Kidney (tissue), 14 donors: Measurements from ENCODE around the gene URM1. TPM values are rescaled to one million over a fixed set of nuclear protein-coding genes. Genes with fewer than 3 reads are reported as not detected.

Source experiments
- DNase-seq, 5 donors: peaks; one replicate each; pipeline ENCODE4 v3.0.0-alpha.2; 2013 to 2020
- FAIRE-seq: peaks from 2 replicates; lab custom pipeline; 2012; peaks lifted over from hg19 to GRCh38; lab: Jason Lieb, UNC
- H3K27ac ChIP-seq, 2 donors: one replicate each; pipeline ENCODE4 v1.7.0; 2013; ENCODE audit warnings: low read depth in 2 of 2, low read length in 2 of 2, inconsistent platforms in 1 of 2
- H3K27me3 ChIP-seq: one replicate; pipeline ENCODE4 v1.7.1; 2013; ENCODE audit warnings: low read length, inconsistent platforms; ENCODE audit not compliant: control insufficient read depth, insufficient read depth
- H3K36me3 ChIP-seq, 3 donors: one replicate each; pipeline versions ENCODE4 v1.7.0 to v1.7.1; 2013; ENCODE audit warnings: low read length in 3 of 3, control low read depth in 1 of 3, inconsistent platforms in 1 of 3; ENCODE audit not compliant: insufficient read depth in 3 of 3, control insufficient read depth in 2 of 3
- H3K4me1 ChIP-seq, 3 donors: one replicate each; pipeline versions ENCODE4 v1.7.0 to v1.7.1; 2013; ENCODE audit warnings: low read length in 3 of 3, inconsistent platforms in 1 of 3, low read depth in 1 of 3; ENCODE audit not compliant: control insufficient read depth in 2 of 3, insufficient read depth in 2 of 3
- H3K4me3 ChIP-seq, 3 donors: one replicate each; pipeline versions ENCODE4 v1.7.0 to v1.8.1; 2013; ENCODE audit warnings: low read length in 3 of 3, control low read depth in 1 of 3, inconsistent platforms in 1 of 3
- H3K9ac ChIP-seq, 3 donors: one replicate each; pipeline versions ENCODE4 v1.7.0 to v1.7.1; 2013; ENCODE audit warnings: low read length in 3 of 3, control low read depth in 1 of 3, inconsistent platforms in 1 of 3
- H3K9me3 ChIP-seq, 3 donors: one replicate each; pipeline versions ENCODE4 v1.7.0 to v1.7.1; 2013; ENCODE audit warnings: low read length in 3 of 3, control low read depth in 1 of 3, inconsistent platforms in 1 of 3; ENCODE audit not compliant: control insufficient read depth in 2 of 3, insufficient read depth in 1 of 3
- intact Hi-C: fragments of 100-400 bp; cut with DNase I; formaldehyde crosslinking; loops from one replicate; pipeline ENCODE4 v1.11.1; 2022
- polyA plus RNA-seq: library from polyadenylated mRNA; stranded (reverse); fragments of 350-450 nt; fragmentation: Illumina TruSeq; extraction: RNeasy Lipid Tissue Mini Kit (QIAGEN cat#74804); gene quantifications from one replicate; pipeline ENCODE4 v1.2.3, GENCODE V29; 2014; ENCODE audit warnings: low read depth, low replicate concordance; ENCODE audit not compliant: insufficient read depth
- total RNA-seq: library from RNA; stranded (reverse); fragmentation: NEBNext Ultra II Directional; extraction: Animal tissue kit (Norgen Biotek cat#: 25700); gene quantifications from one replicate; pipeline ENCODE4 v1.2.1, GENCODE V29; 2021
- TF ChIP-seq, protein P1 (sequence below): IDR thresholded peaks from 3 replicates; pipeline ENCODE4 v1.5.1; 2012; ENCODE audit warnings: mild to moderate bottlenecking, moderate library complexity, borderline replicate concordance; ENCODE audit not compliant: insufficient read depth; ENCODE audit errors: extremely low read depth
- donor health status: control.
- donor health status: control.
- donor health status: control.
- donor health status: control.
- donor health status: control.
- donor health status: DM: yes; HTN: yes; CAD: no.
- donor health status: Normal renal cell carcinoma (clear cell type).

Gene URM1
- total and polyA plus RNA-seq, 2 donors from 2014 or later, result 55.2 to 55.9 TPM

- no peak for FAIRE-seq
- Histone ChIP-seq H3K9ac (no peak overlapping the region), H3K36me3 (no peaks in the 10 kb centered on the region), H3K27ac (no peak overlapping the region), H3K4me3 (no peak overlapping the region), H3K4me1 (no peaks in the 10 kb centered on the region), H3K9me3 (no peaks in the 10 kb centered on the region), H3K27me3 (peaks cover 11% of the 10 kb centered on the region)
- TF ChIP-seq, protein P1, sequence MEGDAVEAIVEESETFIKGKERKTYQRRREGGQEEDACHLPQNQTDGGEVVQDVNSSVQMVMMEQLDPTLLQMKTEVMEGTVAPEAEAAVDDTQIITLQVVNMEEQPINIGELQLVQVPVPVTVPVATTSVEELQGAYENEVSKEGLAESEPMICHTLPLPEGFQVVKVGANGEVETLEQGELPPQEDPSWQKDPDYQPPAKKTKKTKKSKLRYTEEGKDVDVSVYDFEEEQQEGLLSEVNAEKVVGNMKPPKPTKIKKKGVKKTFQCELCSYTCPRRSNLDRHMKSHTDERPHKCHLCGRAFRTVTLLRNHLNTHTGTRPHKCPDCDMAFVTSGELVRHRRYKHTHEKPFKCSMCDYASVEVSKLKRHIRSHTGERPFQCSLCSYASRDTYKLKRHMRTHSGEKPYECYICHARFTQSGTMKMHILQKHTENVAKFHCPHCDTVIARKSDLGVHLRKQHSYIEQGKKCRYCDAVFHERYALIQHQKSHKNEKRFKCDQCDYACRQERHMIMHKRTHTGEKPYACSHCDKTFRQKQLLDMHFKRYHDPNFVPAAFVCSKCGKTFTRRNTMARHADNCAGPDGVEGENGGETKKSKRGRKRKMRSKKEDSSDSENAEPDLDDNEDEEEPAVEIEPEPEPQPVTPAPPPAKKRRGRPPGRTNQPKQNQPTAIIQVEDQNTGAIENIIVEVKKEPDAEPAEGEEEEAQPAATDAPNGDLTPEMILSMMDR, result no peak
- DNase-seq, result no peak
- intact Hi-C loops, result no loop called here
Measured at GRCh38 chr9:128399861-128400260, 28.7 kb downstream of the URM1 start.

DNA sequence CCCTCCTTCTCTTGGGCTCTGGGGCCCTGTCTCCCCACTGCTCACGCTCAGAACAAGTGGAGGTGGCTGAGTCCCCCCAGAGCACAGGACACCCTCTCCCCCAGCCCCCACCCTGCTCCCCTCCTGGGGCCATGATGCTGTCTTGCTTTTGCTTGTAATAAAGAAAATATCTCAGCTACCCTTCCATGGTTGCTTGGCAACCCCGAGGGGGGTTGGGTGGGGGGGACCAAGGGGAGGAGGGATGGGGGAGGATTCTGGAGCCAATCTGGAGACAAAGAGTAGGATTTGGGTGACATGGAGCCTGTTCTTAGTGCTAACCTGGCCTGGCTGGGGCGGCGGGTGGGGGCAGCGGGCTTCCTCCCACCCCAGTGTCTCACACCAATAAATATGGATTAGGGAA is 33.4 kb downstream of the URM1 start:
- DNase-seq (no peak), FAIRE-seq (no peak)
- Histone ChIP-seq H3K27me3 (no peaks in the 10 kb centered on the region), H3K4me3 (no peak overlapping the region), H3K27ac (no peak overlapping the region), H3K36me3 (no peaks in the 10 kb centered on the region), H3K4me1 (no peaks in the 10 kb centered on the region), H3K9ac (no peak overlapping the region), H3K9me3 (no peaks in the 10 kb centered on the region)
- TF ChIP-seq, protein P1, result no peak
- intact Hi-C loops, result no loop called here

DNA sequence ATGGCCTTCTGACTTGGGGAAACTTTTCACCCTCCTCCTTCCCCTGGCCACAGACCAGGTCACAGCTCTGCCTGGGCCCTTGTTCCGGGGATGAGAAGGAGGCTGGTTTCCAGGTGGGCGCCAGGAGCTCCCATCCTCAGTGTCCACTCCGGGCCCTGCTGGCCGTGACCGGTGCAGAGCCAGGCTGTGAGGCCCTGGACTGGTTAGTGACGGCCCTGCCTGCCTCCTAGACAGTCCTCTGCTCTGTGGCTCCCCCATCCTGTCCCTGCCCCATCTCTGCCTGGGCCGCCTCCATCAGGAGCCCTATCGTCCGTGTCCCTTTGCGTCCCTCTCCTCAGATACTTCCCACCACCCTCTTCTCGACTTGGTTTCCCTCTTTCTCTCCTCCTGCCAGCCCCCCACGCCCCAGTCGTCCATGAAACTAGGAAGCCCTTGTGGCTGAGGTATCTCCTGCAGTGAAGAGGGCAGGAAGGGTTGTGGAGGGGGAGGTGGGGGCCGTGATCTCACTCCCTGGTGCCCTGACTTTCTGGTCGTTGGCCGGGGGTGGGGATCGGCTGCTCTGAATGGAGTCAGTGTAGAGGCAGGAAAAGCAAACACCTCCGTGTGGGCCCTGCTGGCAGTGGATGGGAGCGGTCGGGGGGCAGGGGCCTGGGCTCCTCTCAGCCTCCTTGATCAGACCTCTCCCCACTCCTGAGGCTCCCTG is 34.1 kb downstream of the URM1 start:
- no peaks in the 10 kb centered on the region for H3K36me3 ChIP-seq
- no peak overlapping the region for H3K27ac ChIP-seq
- no peak overlapping the region for H3K4me3 ChIP-seq
- H3K9ac ChIP-seq, result no peak overlapping the region
- H3K4me1 ChIP-seq, result no peaks in the 10 kb centered on the region
- no peaks in the 10 kb centered on the region for H3K9me3 ChIP-seq
- H3K27me3 ChIP-seq, result no peaks in the 10 kb centered on the region
- DNase-seq, result no peak
- intact Hi-C loops, result no loop called here
- TF ChIP-seq, protein P1, result no peak
- FAIRE-seq, result no peak
